SK-N-SH treated with all-trans-retinoic acid at 6 μM for 48 hours (cell line): ENCODE results near the gene LRRC43.
A peak's percentile ranks its signal among the peaks of the same experiment; 100 is the strongest.

Source experiments
- ATAC-seq: fragments of 200-7000 bp; cut with Tn5 transposase; 3 replicates; pipeline ENCODE4 v1.9.1; 2020; ENCODE audit warnings: mild to moderate bottlenecking, moderate library complexity
- ARNTL ChIP-seq: fragments of 450-650 bp; formaldehyde crosslinking; IDR thresholded peaks from 2 replicates; pipeline ENCODE4 v1.5.0; 2020; ENCODE audit warnings: low read depth, mild to moderate bottlenecking, moderate library complexity, borderline replicate concordance
- BACH2 ChIP-seq: fragments of 250-450 bp; sonication (Bioruptor Pico); IDR thresholded peaks from 2 replicates; pipeline ENCODE4 v1.9.0; 2021; ENCODE audit warnings: mild to moderate bottlenecking, borderline replicate concordance
- CSDC2 ChIP-seq: fragments of 250-450 bp; sonication (Bioruptor Pico); IDR thresholded peaks from 2 replicates; pipeline ENCODE4 v1.5.0; 2020; ENCODE audit warnings: mild to moderate bottlenecking, moderate library complexity
- ESRRG ChIP-seq: fragments of 250-450 bp; sonication (Bioruptor Pico); IDR thresholded peaks from 2 replicates; pipeline ENCODE4 v1.6.1; 2021; ENCODE audit warnings: mild to moderate bottlenecking
- GLIS3 ChIP-seq: fragments of 250-450 bp; sonication (Bioruptor Pico); IDR thresholded peaks from 2 replicates; pipeline ENCODE4 v1.5.0; 2020; ENCODE audit warnings: mild to moderate bottlenecking, moderate library complexity
- ISL1 ChIP-seq: fragments of 250-450 bp; sonication (Bioruptor Pico); IDR thresholded peaks from 2 replicates; pipeline ENCODE4 v2.1.2; 2022; ENCODE audit warnings: mild to moderate bottlenecking, moderate library complexity
- PPARA ChIP-seq: fragments of 250-450 bp; sonication (Bioruptor Pico); IDR thresholded peaks from 2 replicates; pipeline ENCODE4 v1.5.0; 2020; ENCODE audit warnings: mild to moderate bottlenecking, borderline replicate concordance
- RARB ChIP-seq: fragments of 250-450 bp; sonication (Bioruptor Pico); IDR thresholded peaks from 2 replicates; pipeline ENCODE4 v1.8.0; 2021; ENCODE audit warnings: mild to moderate bottlenecking, moderate library complexity
- TCF4 ChIP-seq: fragments of 250-450 bp; sonication (Bioruptor Pico); IDR thresholded peaks from 2 replicates; pipeline ENCODE4 v1.8.0; 2021; ENCODE audit warnings: mild to moderate bottlenecking, moderate library complexity, borderline replicate concordance
- ZC3H10 ChIP-seq: fragments of 250-450 bp; sonication (Bioruptor Pico); IDR thresholded peaks from 2 replicates; pipeline ENCODE4 v1.5.1; 2021; ENCODE audit warnings: mild to moderate bottlenecking, moderate library complexity
- ZFP3 ChIP-seq: fragments of 250-450 bp; sonication (Bioruptor Pico); IDR thresholded peaks from 2 replicates; pipeline ENCODE4 v1.5.0; 2020; ENCODE audit warnings: mild to moderate bottlenecking, moderate library complexity
- ZFP30 ChIP-seq: fragments of 450-650 bp; formaldehyde crosslinking; IDR thresholded peaks from 2 replicates; pipeline ENCODE4 v1.5.0; 2022; ENCODE audit warnings: mild to moderate bottlenecking, moderate library complexity
- ZNF565 ChIP-seq: fragments of 450-650 bp; formaldehyde crosslinking; conservative IDR thresholded peaks from 2 replicates; pipeline ENCODE4 v1.5.0; 2020; ENCODE audit warnings: low read depth, mild to moderate bottlenecking, moderate library complexity
- ZNF70 ChIP-seq: fragments of 450-650 bp; formaldehyde crosslinking; IDR thresholded peaks from 2 replicates; pipeline ENCODE4 v1.5.0; 2020; ENCODE audit warnings: mild to moderate bottlenecking, moderate library complexity
- ZNF8 ChIP-seq: fragments of 450-650 bp; formaldehyde crosslinking; IDR thresholded peaks from 2 replicates; pipeline ENCODE4 v1.5.0; 2020; ENCODE audit warnings: mild to moderate bottlenecking, moderate library complexity
- TF ChIP-seq, protein P1 (sequence below): fragments of 250-450 bp; sonication (Bioruptor Pico); IDR thresholded peaks from 2 replicates; pipeline ENCODE4 v1.5.0; 2020; ENCODE audit warnings: mild to moderate bottlenecking, moderate library complexity
- TF ChIP-seq, protein P2 (sequence below): fragments of 250-450 bp; sonication (Bioruptor Pico); IDR thresholded peaks from 2 replicates; pipeline ENCODE4 v1.5.1; 2020; ENCODE audit warnings: low read depth, mild to moderate bottlenecking, moderate library complexity
- TF ChIP-seq, protein P3 (sequence below): fragments of 250-450 bp; sonication (Bioruptor Pico); IDR thresholded peaks from 2 replicates; pipeline ENCODE4 v1.5.1; 2021; ENCODE audit warnings: mild to moderate bottlenecking, moderate library complexity
- TF ChIP-seq, protein P4 (sequence below): fragments of 250-450 bp; sonication (Bioruptor Pico); IDR thresholded peaks from 2 replicates; pipeline ENCODE4 v1.8.0; 2020; ENCODE audit warnings: mild to moderate bottlenecking, moderate library complexity, borderline replicate concordance
- TF ChIP-seq, protein P5 (sequence below): fragments of 250-450 bp; sonication (Bioruptor Pico); IDR thresholded peaks from 2 replicates; pipeline ENCODE4 v1.8.0; 2021; ENCODE audit warnings: low read depth, mild to moderate bottlenecking, moderate library complexity, borderline replicate concordance

The LRRC43 gene

DNA sequence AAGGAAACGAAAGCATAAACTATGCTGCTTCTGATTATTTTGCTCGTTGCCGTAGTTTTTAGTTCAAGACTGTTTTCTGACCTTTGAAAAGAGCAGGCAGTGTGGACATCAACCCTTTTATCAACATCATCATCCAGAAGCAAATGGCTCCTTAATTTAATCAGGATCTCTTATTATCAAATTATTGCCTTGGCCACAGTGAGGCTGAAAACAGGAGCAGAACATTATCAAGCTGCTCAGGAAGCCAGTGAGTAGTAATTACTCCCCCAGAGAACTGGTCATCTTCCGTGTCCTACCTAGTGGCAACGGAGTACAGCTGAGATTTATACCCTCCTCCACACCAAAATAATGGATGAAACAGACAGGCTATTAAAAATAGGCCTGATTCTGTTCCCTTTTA is 45.2 kb downstream of the LRRC43 start (continued):
- TF ChIP-seq ZFP3 = peak; percentile 53; the same call in 1 of the 2 replicates
- peak; percentile 78; the same call in 1 of the 2 replicates for TF ChIP-seq ESRRG (CRISPR knock-in tag)
- 0 out of 2 replicates have a peak, but pooled peaks have one; percentile 38 for TF ChIP-seq PPARA (CRISPR knock-in tag)
- TF ChIP-seq, protein P1, sequence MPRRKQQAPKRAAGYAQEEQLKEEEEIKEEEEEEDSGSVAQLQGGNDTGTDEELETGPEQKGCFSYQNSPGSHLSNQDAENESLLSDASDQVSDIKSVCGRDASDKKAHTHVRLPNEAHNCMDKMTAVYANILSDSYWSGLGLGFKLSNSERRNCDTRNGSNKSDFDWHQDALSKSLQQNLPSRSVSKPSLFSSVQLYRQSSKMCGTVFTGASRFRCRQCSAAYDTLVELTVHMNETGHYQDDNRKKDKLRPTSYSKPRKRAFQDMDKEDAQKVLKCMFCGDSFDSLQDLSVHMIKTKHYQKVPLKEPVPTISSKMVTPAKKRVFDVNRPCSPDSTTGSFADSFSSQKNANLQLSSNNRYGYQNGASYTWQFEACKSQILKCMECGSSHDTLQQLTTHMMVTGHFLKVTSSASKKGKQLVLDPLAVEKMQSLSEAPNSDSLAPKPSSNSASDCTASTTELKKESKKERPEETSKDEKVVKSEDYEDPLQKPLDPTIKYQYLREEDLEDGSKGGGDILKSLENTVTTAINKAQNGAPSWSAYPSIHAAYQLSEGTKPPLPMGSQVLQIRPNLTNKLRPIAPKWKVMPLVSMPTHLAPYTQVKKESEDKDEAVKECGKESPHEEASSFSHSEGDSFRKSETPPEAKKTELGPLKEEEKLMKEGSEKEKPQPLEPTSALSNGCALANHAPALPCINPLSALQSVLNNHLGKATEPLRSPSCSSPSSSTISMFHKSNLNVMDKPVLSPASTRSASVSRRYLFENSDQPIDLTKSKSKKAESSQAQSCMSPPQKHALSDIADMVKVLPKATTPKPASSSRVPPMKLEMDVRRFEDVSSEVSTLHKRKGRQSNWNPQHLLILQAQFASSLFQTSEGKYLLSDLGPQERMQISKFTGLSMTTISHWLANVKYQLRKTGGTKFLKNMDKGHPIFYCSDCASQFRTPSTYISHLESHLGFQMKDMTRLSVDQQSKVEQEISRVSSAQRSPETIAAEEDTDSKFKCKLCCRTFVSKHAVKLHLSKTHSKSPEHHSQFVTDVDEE (CRISPR knock-in tag) = peak; percentile 90
- TF ChIP-seq ZFP30 (CRISPR knock-in tag) = no peak
- no peak for TF ChIP-seq RARB (CRISPR knock-in tag)
- TF ChIP-seq ZNF8 = no peak
- TF ChIP-seq ISL1 (CRISPR knock-in tag) = peak; percentile 99
- TF ChIP-seq CSDC2 = no peak
- no peak for TF ChIP-seq ZC3H10 (CRISPR knock-in tag)
- TF ChIP-seq TCF4 (CRISPR knock-in tag) = peak; percentile 96
- TF ChIP-seq, protein P2, sequence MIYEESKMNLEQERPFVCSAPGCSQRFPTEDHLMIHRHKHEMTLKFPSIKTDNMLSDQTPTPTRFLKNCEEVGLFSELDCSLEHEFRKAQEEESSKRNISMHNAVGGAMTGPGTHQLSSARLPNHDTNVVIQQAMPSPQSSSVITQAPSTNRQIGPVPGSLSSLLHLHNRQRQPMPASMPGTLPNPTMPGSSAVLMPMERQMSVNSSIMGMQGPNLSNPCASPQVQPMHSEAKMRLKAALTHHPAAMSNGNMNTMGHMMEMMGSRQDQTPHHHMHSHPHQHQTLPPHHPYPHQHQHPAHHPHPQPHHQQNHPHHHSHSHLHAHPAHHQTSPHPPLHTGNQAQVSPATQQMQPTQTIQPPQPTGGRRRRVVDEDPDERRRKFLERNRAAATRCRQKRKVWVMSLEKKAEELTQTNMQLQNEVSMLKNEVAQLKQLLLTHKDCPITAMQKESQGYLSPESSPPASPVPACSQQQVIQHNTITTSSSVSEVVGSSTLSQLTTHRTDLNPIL (CRISPR knock-in tag) = no peak

DNA sequence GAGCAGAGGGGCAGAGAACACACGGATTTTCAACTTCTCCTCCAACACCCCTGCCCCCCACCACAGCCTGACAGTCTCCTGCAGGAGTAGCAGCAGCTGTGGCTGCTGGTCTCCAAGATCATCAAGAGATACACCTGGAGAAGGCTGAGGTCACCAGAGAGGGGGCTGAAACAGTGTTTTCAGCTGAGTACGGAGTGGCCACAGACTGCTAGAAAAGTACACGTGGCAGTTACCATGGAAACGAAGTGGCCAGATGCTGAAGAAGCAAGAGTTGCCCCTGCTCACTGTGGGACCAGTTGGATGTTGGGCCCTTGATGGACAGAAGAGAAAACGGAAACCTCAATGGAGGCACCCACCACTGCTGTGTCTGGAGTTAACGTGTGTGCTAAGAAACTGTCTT is 47.9 kb downstream of the LRRC43 start:
- ATAC-seq = no peak
- TF ChIP-seq, protein P3, sequence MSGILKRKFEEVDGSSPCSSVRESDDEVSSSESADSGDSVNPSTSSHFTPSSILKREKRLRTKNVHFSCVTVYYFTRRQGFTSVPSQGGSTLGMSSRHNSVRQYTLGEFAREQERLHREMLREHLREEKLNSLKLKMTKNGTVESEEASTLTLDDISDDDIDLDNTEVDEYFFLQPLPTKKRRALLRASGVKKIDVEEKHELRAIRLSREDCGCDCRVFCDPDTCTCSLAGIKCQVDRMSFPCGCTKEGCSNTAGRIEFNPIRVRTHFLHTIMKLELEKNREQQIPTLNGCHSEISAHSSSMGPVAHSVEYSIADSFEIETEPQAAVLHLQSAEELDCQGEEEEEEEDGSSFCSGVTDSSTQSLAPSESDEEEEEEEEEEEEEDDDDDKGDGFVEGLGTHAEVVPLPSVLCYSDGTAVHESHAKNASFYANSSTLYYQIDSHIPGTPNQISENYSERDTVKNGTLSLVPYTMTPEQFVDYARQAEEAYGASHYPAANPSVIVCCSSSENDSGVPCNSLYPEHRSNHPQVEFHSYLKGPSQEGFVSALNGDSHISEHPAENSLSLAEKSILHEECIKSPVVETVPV (CRISPR knock-in tag) = no peak
- no peak for TF ChIP-seq ZNF70 (CRISPR knock-in tag)
- no peak for TF ChIP-seq ZFP30 (CRISPR knock-in tag)
- TF ChIP-seq PPARA (CRISPR knock-in tag) = no peak
- TF ChIP-seq, protein P4, sequence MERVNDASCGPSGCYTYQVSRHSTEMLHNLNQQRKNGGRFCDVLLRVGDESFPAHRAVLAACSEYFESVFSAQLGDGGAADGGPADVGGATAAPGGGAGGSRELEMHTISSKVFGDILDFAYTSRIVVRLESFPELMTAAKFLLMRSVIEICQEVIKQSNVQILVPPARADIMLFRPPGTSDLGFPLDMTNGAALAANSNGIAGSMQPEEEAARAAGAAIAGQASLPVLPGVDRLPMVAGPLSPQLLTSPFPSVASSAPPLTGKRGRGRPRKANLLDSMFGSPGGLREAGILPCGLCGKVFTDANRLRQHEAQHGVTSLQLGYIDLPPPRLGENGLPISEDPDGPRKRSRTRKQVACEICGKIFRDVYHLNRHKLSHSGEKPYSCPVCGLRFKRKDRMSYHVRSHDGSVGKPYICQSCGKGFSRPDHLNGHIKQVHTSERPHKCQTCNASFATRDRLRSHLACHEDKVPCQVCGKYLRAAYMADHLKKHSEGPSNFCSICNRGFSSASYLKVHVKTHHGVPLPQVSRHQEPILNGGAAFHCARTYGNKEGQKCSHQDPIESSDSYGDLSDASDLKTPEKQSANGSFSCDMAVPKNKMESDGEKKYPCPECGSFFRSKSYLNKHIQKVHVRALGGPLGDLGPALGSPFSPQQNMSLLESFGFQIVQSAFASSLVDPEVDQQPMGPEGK (CRISPR knock-in tag) = no peak
- no peak for TF ChIP-seq ISL1 (CRISPR knock-in tag)
- no peak for TF ChIP-seq GLIS3
- TF ChIP-seq, protein P2 (CRISPR knock-in tag) = no peak
- TF ChIP-seq ESRRG (CRISPR knock-in tag) = no peak
- TF ChIP-seq RARB (CRISPR knock-in tag) = no peak
- no peak for TF ChIP-seq ARNTL (CRISPR knock-in tag)
- TF ChIP-seq ZC3H10 (CRISPR knock-in tag) = no peak
- TF ChIP-seq CSDC2 = no peak
- TF ChIP-seq, protein P1 (CRISPR knock-in tag) = no peak
- no peak for TF ChIP-seq ZNF565 (CRISPR knock-in tag)
- TF ChIP-seq, protein P5, sequence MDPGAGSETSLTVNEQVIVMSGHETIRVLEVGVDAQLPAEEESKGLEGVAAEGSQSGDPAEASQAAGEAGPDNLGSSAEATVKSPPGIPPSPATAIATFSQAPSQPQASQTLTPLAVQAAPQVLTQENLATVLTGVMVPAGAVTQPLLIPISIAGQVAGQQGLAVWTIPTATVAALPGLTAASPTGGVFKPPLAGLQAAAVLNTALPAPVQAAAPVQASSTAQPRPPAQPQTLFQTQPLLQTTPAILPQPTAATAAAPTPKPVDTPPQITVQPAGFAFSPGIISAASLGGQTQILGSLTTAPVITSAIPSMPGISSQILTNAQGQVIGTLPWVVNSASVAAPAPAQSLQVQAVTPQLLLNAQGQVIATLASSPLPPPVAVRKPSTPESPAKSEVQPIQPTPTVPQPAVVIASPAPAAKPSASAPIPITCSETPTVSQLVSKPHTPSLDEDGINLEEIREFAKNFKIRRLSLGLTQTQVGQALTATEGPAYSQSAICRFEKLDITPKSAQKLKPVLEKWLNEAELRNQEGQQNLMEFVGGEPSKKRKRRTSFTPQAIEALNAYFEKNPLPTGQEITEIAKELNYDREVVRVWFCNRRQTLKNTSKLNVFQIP (CRISPR knock-in tag) = no peak
- no peak for TF ChIP-seq BACH2 (CRISPR knock-in tag)
- no peak for TF ChIP-seq ZNF8
